Astrocyte (in vitro differentiated cells and primary cell): Measurements from ENCODE around the gene CTDSPL. TPM values are rescaled to one million over a fixed set of nuclear protein-coding genes. Genes with fewer than 3 reads are reported as not detected.
A peak's percentile ranks its signal among the peaks of the same experiment; 100 is the strongest.

Source experiments
- DNase-seq: peaks from one replicate; pipeline ENCODE4 v3.0.0-alpha.2; 2010; ENCODE audit warnings: low read depth
- FAIRE-seq: peaks from 2 replicates; lab custom pipeline; 2011; peaks lifted over from hg19 to GRCh38; lab: Jason Lieb, UNC
- H2AFZ ChIP-seq: 2 replicates; pipeline ENCODE4 v1.6.0; 2012; ENCODE audit warnings: low read depth, low read length, inconsistent platforms
- H3K27ac ChIP-seq: 2 replicates; pipeline ENCODE4 v1.5.1; 2011; ENCODE audit warnings: low read depth, low read length, inconsistent platforms
- H3K27me3 ChIP-seq: 2 replicates; pipeline ENCODE4 v1.6.0; 2011; ENCODE audit warnings: low read length, inconsistent platforms; ENCODE audit not compliant: insufficient read depth
- H3K36me3 ChIP-seq: 2 replicates; pipeline ENCODE4 v1.5.1; 2011; ENCODE audit warnings: low read length, inconsistent platforms; ENCODE audit not compliant: insufficient read depth
- H3K4me1 ChIP-seq: 2 replicates; pipeline ENCODE4 v1.5.1; 2011; ENCODE audit warnings: low read length, inconsistent platforms; ENCODE audit not compliant: insufficient read depth
- H3K4me2 ChIP-seq: 2 replicates; pipeline ENCODE4 v1.6.0; 2012; ENCODE audit warnings: low read length, inconsistent platforms
- H3K4me3 ChIP-seq: 2 replicates; pipeline ENCODE4 v1.5.1; 2011; ENCODE audit warnings: low read depth, mild to moderate bottlenecking, low read length, inconsistent platforms; ENCODE audit not compliant: insufficient read depth
- H3K79me2 ChIP-seq: 2 replicates; pipeline ENCODE4 v1.6.0; 2012; ENCODE audit warnings: mild to moderate bottlenecking, low read length, inconsistent platforms; ENCODE audit not compliant: insufficient read depth
- H3K9ac ChIP-seq: 2 replicates; pipeline ENCODE4 v1.6.0; 2012; ENCODE audit warnings: mild to moderate bottlenecking, low read length, inconsistent platforms
- H3K9me3 ChIP-seq: 2 replicates; pipeline ENCODE4 v1.5.1; 2012; ENCODE audit warnings: low read depth, mild to moderate bottlenecking, low read length, inconsistent platforms; ENCODE audit not compliant: insufficient read depth
- H4K20me1 ChIP-seq: 2 replicates; pipeline ENCODE4 v1.6.0; 2012; ENCODE audit warnings: low read length, inconsistent platforms; ENCODE audit not compliant: insufficient read depth
- H3K27ac Mint-ChIP-seq: one replicate; pipeline ENCODE4 v1.8.0; 2021; ENCODE audit warnings: mild to moderate bottlenecking, mixed read lengths; ENCODE audit not compliant: unreplicated experiment
- H3K27me3 Mint-ChIP-seq: one replicate; pipeline ENCODE4 v1.8.0; 2021; ENCODE audit warnings: low read depth, mixed read lengths; ENCODE audit not compliant: unreplicated experiment
- H3K36me3 Mint-ChIP-seq: one replicate; pipeline ENCODE4 v1.8.0; 2021; ENCODE audit warnings: low read depth, mixed read lengths; ENCODE audit not compliant: unreplicated experiment
- H3K4me1 Mint-ChIP-seq: one replicate; pipeline ENCODE4 v1.8.0; 2021; ENCODE audit warnings: low read depth, mixed read lengths; ENCODE audit not compliant: unreplicated experiment
- H3K4me3 Mint-ChIP-seq: one replicate; pipeline ENCODE4 v1.8.0; 2021; ENCODE audit warnings: mild to moderate bottlenecking, moderate library complexity, mixed read lengths; ENCODE audit not compliant: unreplicated experiment
- H3K9me3 Mint-ChIP-seq: one replicate; pipeline ENCODE4 v1.8.0; 2021; ENCODE audit warnings: mild to moderate bottlenecking, mixed read lengths; ENCODE audit not compliant: unreplicated experiment
- CTCF ChIP-seq: IDR thresholded peaks from 2 replicates; pipeline ENCODE4 v1.5.1; 2011; ENCODE audit warnings: low read depth, mild to moderate bottlenecking, inconsistent platforms, low read length, moderate library complexity; ENCODE audit not compliant: insufficient read depth
- EZH2 ChIP-seq: IDR thresholded peaks from 2 replicates; pipeline ENCODE4 v1.6.1; 2012; ENCODE audit warnings: mild to moderate bottlenecking, low read length, inconsistent platforms; ENCODE audit not compliant: insufficient read depth
- total RNA-seq: library from RNA; stranded (reverse); gene quantifications from 2 replicates; pipeline ENCODE4 v1.2.1, GENCODE V29; 2021

CTDSPL gene
- total RNA-seq, 1 donor from 2014 or later, result 37.9 TPM

GRCh38 chr3:37816271-37816670 lies 45.4 kb upstream of the CTDSPL start:
- Histone ChIP-seq H3K9me3 (no peaks in the 10 kb centered on the region), H3K27me3 (peaks cover 7% of the 10 kb centered on the region), H3K27ac (no peak overlapping the region), H3K36me3 (no peaks in the 10 kb centered on the region), H3K9ac (no peak overlapping the region), H3K4me3 (no peak overlapping the region), H3K4me1 (peaks cover 3% of the 10 kb centered on the region), H4K20me1 (no peaks in the 10 kb centered on the region), H3K4me2 (no peak overlapping the region), H2AFZ (no peak overlapping the region), H3K79me2 (no peaks in the 10 kb centered on the region)
- Mint-ChIP-seq H3K9me3 (no peaks in the 10 kb centered on the region), H3K4me1 (peaks cover 3% of the 10 kb centered on the region), H3K27ac (no peak overlapping the region), H3K36me3 (peaks cover 5% of the 10 kb centered on the region), H3K4me3 (no peak overlapping the region), H3K27me3 (peaks cover 23% of the 10 kb centered on the region)
- no peak for TF ChIP-seq EZH2
- TF ChIP-seq CTCF, result no peak
- DNase-seq (peak; percentile 9), FAIRE-seq (no peak)

- Mint-ChIP-seq H3K4me3 (no peak overlapping the region), H3K36me3 (peaks cover 5% of the 10 kb centered on the region), H3K4me1 (peaks cover 3% of the 10 kb centered on the region), H3K27ac (no peak overlapping the region), H3K9me3 (no peaks in the 10 kb centered on the region), H3K27me3 (peaks cover 13% of the 10 kb centered on the region)
- Histone ChIP-seq H4K20me1 (no peaks in the 10 kb centered on the region), H2AFZ (no peak overlapping the region), H3K4me3 (no peak overlapping the region), H3K9me3 (no peaks in the 10 kb centered on the region), H3K9ac (no peak overlapping the region), H3K36me3 (no peaks in the 10 kb centered on the region), H3K4me1 (peaks cover 3% of the 10 kb centered on the region), H3K27me3 (peaks cover 3% of the 10 kb centered on the region), H3K79me2 (no peaks in the 10 kb centered on the region), H3K27ac (no peak overlapping the region), H3K4me2 (no peak overlapping the region)
- FAIRE-seq (no peak), DNase-seq (peak; percentile 12)
- no peak for TF ChIP-seq CTCF
- TF ChIP-seq EZH2, result no peak
Observed at GRCh38 chr3:37819591-37819990, 42.1 kb upstream of the CTDSPL start.

GRCh38 chr3:37820286-37820685 lies 41.4 kb upstream of the CTDSPL start:
- Mint-ChIP-seq H3K9me3 (no peaks in the 10 kb centered on the region), H3K4me3 (no peak overlapping the region), H3K36me3 (peaks cover 5% of the 10 kb centered on the region), H3K4me1 (peaks cover 3% of the 10 kb centered on the region), H3K27ac (no peak overlapping the region), H3K27me3 (peaks cover 13% of the 10 kb centered on the region)
- Histone ChIP-seq H4K20me1 (no peaks in the 10 kb centered on the region), H3K36me3 (no peaks in the 10 kb centered on the region), H2AFZ (no peak overlapping the region), H3K4me3 (no peak overlapping the region), H3K79me2 (no peaks in the 10 kb centered on the region), H3K9ac (no peak overlapping the region), H3K27ac (no peak overlapping the region), H3K27me3 (peaks cover 3% of the 10 kb centered on the region), H3K4me1 (peaks cover 3% of the 10 kb centered on the region), H3K9me3 (no peaks in the 10 kb centered on the region), H3K4me2 (no peak overlapping the region)
- no peak for TF ChIP-seq CTCF
- no peak for TF ChIP-seq EZH2
- no peak for DNase-seq
- no peak for FAIRE-seq
